Stomach (tissue), 9 donors: ENCODE measurements around the gene FGR. TPM values are rescaled to one million over a fixed set of nuclear protein-coding genes. Genes with fewer than 3 reads are reported as not detected.

ENCODE experiments used
- DNase-seq, 2 donors: peaks; one replicate each; pipeline versions ENCODE4 v3.0.0 to v3.0.0-alpha.2; 2013 to 2019
- H3K27ac ChIP-seq, 5 donors: fragments of 200-600 bp in 4 of 5; sonication (generic) in 4 of 5; one replicate each; pipeline ENCODE4 v1.5.1; 2013 to 2019; ENCODE audit warnings: mild to moderate bottlenecking in 1 of 5, moderate library complexity in 1 of 5
- H3K27me3 ChIP-seq, 3 donors: fragments of 200-600 bp; sonication (generic); one replicate each; pipeline ENCODE4 v1.5.1; 2017 to 2019; ENCODE audit warnings: mixed run types in 1 of 3
- H3K36me3 ChIP-seq, 4 donors: fragments of 200-600 bp; sonication (generic); 1 replicate in 3 of 4; 2 replicates in 1 of 4; pipeline ENCODE4 v1.5.1; 2016 to 2019
- H3K4me1 ChIP-seq, 4 donors: fragments of 200-600 bp; sonication (generic); one replicate each; pipeline ENCODE4 v1.5.1; 2016 to 2019
- H3K4me3 ChIP-seq, 4 donors: fragments of 200-600 bp; sonication (generic) in 3 of 4; one replicate each; pipeline ENCODE4 v1.5.1; 2016 to 2019; ENCODE audit warnings: mild to moderate bottlenecking in 1 of 4
- H3K9me3 ChIP-seq, 4 donors: fragments of 200-600 bp; sonication (generic); one replicate each; pipeline ENCODE4 v1.5.1; 2016 to 2019
- EP300 ChIP-seq: sonication (generic); formaldehyde crosslinking; IDR thresholded peaks from one replicate; pipeline ENCODE4 v1.6.1; 2017; ENCODE audit warnings: antibody characterized with exemption
- POLR2A ChIP-seq, 4 donors: fragments of 450-650 bp; IDR thresholded peaks; one replicate each; pipeline ENCODE4 v1.6.1; 2016; ENCODE audit warnings: antibody characterized with exemption in 4 of 4, control low read depth in 2 of 4, mild to moderate bottlenecking in 1 of 4, moderate library complexity in 1 of 4
- POLR2AphosphoS5 ChIP-seq, 3 donors: sonication (generic); formaldehyde crosslinking; IDR thresholded peaks; one replicate each; pipeline ENCODE4 v1.6.1; 2016; ENCODE audit warnings: antibody characterized with exemption in 3 of 3
- WGBS, 5 donors: extraction: QIAGEN DNeasy Blood & Tissue Kit in 3 of 5; methylation state at CpG; one replicate each; pipeline versions ENCODE4 v1.1.5 to v1.1.7; 2013 to 2018; 5-methylcytosine and 5-hydroxymethylcytosine counted together
- intact Hi-C: fragments of 100-400 bp; cut with DNase I; formaldehyde crosslinking; loops from one replicate; pipeline ENCODE4 v1.15.1; 2023; ENCODE audit warnings: low total_unique reads
- polyA plus RNA-seq, 3 donors: library from polyadenylated mRNA; stranded (reverse); fragments of 200-250 nt; gene quantifications; one replicate each; pipeline ENCODE4 v1.2.3, GENCODE V29; 2013
- total RNA-seq, 5 donors: library from RNA; depleted of rRNA; stranded (reverse); fragments of >200 nt; gene quantifications; one replicate each; pipeline versions ENCODE4 v1.1.0 to v1.2.3, GENCODE V29; 2014 to 2016
- TF ChIP-seq, protein P1 (sequence below), 7 experiments: fragments of 450-650 bp in 4 of 7; fragments of 200-600 bp in 3 of 7; sonication (generic) in 3 of 7; IDR thresholded peaks; one replicate each; pipeline ENCODE4 v1.5.1; 2016 to 2019; ENCODE audit warnings: antibody characterized with exemption in 7 of 7, control low read depth in 2 of 7, mild to moderate bottlenecking in 1 of 7
- donor health status: healthy with polysubstance abuse.
- donor health status: Bipolar disorder and iron deficiency.
- donor health status: healthy.

The FGR gene
- total and polyA plus RNA-seq, 8 donors = 3.1 to 9.9 (median 6.8) TPM; not detected in 2

- Histone ChIP-seq H3K4me1 (peaks cover 96 to 100% (median 100%) of the 10 kb centered on the region in 4 donors), H3K27me3 (no peaks in the 10 kb centered on the region), H3K36me3 (no peaks in the 10 kb centered on the region), H3K9me3 (no peaks in the 10 kb centered on the region), H3K4me3 (peak overlapping the region in 1 of 4 donors; percentile 19), H3K27ac (peak overlapping the region; percentile 88 to 97 (median 95))
- intact Hi-C loops = no loop called here
- WGBS, 5 donors = 51 to 81% (median 72%) methylated on average over 9 to 26 of the region's 26 CpGs
- TF ChIP-seq EP300 (no peak), POLR2A (IDR thresholded peaks at IDR 0.05) (no peak), POLR2AphosphoS5 (IDR thresholded peaks at IDR 0.05) (no peak)
- TF ChIP-seq, protein P1, sequence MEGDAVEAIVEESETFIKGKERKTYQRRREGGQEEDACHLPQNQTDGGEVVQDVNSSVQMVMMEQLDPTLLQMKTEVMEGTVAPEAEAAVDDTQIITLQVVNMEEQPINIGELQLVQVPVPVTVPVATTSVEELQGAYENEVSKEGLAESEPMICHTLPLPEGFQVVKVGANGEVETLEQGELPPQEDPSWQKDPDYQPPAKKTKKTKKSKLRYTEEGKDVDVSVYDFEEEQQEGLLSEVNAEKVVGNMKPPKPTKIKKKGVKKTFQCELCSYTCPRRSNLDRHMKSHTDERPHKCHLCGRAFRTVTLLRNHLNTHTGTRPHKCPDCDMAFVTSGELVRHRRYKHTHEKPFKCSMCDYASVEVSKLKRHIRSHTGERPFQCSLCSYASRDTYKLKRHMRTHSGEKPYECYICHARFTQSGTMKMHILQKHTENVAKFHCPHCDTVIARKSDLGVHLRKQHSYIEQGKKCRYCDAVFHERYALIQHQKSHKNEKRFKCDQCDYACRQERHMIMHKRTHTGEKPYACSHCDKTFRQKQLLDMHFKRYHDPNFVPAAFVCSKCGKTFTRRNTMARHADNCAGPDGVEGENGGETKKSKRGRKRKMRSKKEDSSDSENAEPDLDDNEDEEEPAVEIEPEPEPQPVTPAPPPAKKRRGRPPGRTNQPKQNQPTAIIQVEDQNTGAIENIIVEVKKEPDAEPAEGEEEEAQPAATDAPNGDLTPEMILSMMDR (IDR thresholded peaks at IDR 0.05) = no peak
- DNase-seq = peak in 1 of 2 donors; percentile 75
These were observed 70.0 kb downstream of the FGR start for GRCh38 chr1:27564710-27565649.

GRCh38 chr1:27563591-27564471, 71.2 kb downstream of the FGR start:
- Histone ChIP-seq H3K27me3 (no peaks in the 10 kb centered on the region), H3K27ac (peak overlapping the region; percentile 88 to 97 (median 95)), H3K36me3 (peaks cover 0 to 3% (median under 1%) of the 10 kb centered on the region in 4 donors), H3K9me3 (no peaks in the 10 kb centered on the region), H3K4me3 (peak overlapping the region in 1 of 4 donors; percentile 19), H3K4me1 (peaks cover 85 to 100% (median 95%) of the 10 kb centered on the region in 4 donors)
- intact Hi-C loops = no loop called here
- WGBS, 5 donors = 27 to 41% (median 32%) methylated on average over 8 to 10 of the region's 10 CpGs
- DNase-seq = peak; percentile 83 to 88
- TF ChIP-seq, protein P1 (IDR thresholded peaks at IDR 0.05) = no peak
- TF ChIP-seq POLR2A (IDR thresholded peaks at IDR 0.05) (no peak), EP300 (no peak), POLR2AphosphoS5 (IDR thresholded peaks at IDR 0.05) (peak in 2 of 3 donors; percentile 62 to 76)

GRCh38 chr1:27563341-27563590, 71.7 kb downstream of the FGR start:
- H3K4me3 ChIP-seq = no peak overlapping the region
- intact Hi-C loops = no loop called here
- peaks cover 0 to 9% (median 4%) of the 10 kb centered on the region in 4 donors for H3K36me3 ChIP-seq
- WGBS, 5 donors = 24 to 51% (median 33%) methylated on average over 4 of the region's 4 CpGs
- no peak for DNase-seq
- no peaks in the 10 kb centered on the region for H3K27me3 ChIP-seq
- no peaks in the 10 kb centered on the region for H3K9me3 ChIP-seq
- H3K27ac ChIP-seq = peak overlapping the region; percentile 88 to 97 (median 95)
- TF ChIP-seq POLR2AphosphoS5 (IDR thresholded peaks at IDR 0.05) (no peak), EP300 (no peak), POLR2A (IDR thresholded peaks at IDR 0.05) (no peak)
- H3K4me1 ChIP-seq = peaks cover 85 to 100% (median 96%) of the 10 kb centered on the region in 4 donors

GRCh38 chr1:27562534-27563340, 72.2 kb downstream of the FGR start:
- no peaks in the 10 kb centered on the region for H3K27me3 ChIP-seq
- peak overlapping the region; percentile 88 to 97 (median 95) for H3K27ac ChIP-seq
- 72 to 81% (median 74%) methylated on average over 10 to 18 of the region's 18 CpGs for WGBS, 5 donors
- TF ChIP-seq EP300 (no peak), POLR2A (IDR thresholded peaks at IDR 0.05) (no peak), POLR2AphosphoS5 (IDR thresholded peaks at IDR 0.05) (no peak)
- TF ChIP-seq, protein P1 (IDR thresholded peaks at IDR 0.05) = no peak
- H3K4me3 ChIP-seq = no peak overlapping the region
- peaks cover 0 to 14% (median 8%) of the 10 kb centered on the region in 4 donors for H3K36me3 ChIP-seq
- intact Hi-C loops = no loop called here
- H3K4me1 ChIP-seq = peaks cover 85 to 100% (median 96%) of the 10 kb centered on the region in 4 donors
- H3K9me3 ChIP-seq = no peaks in the 10 kb centered on the region
- DNase-seq = peak in 1 of 2 donors; percentile 34
